GM18907 (cell line): ENCODE data around the gene CHST8.

Experiments
- ATAC-seq: cut with Tn5 transposase; IDR thresholded peaks from one replicate; pipeline ENCODE4 v1.9.1; 2021; ENCODE audit warnings: mild to moderate bottlenecking, moderate library complexity; ENCODE audit not compliant: unreplicated experiment

The CHST8 gene

GRCh38 chr19:33713194-33713593 is 91.4 kb downstream of the CHST8 start:
- ATAC-seq: no peak

- ATAC-seq: no peak
Observed at GRCh38 chr19:33714149-33714548, 92.4 kb downstream of the CHST8 start.

GRCh38 chr19:33715462-33715861 is 93.7 kb downstream of the CHST8 start:
- no peak for ATAC-seq

DNA sequence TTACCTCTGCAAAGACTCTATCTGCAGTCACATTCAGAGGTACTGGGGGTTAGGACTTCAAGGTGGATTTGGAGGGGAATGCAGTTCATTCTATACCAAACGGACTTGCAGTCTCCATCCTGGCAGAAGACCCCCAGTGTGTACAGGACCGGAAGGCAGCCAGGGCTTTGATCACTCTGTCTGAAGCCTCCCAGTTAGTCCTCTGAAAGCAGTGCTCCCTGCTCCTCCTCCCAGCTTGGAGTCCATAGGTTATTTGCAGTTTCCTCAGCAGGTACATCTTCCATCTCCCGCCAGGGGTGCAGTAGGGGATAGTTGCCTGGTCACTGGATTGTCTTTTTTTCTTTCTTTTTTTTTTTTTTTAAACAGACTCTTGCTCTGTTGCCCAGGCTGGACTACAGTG is 96.1 kb downstream of the CHST8 start:
- no peak for ATAC-seq

- ATAC-seq: no peak
Observed at GRCh38 chr19:33718651-33719254, 97.0 kb downstream of the CHST8 start.

GRCh38 chr19:33719366-33720154 is 97.8 kb downstream of the CHST8 start:
- no peak for ATAC-seq

- no peak for ATAC-seq
Observed at GRCh38 chr19:33720155-33720493, 98.4 kb downstream of the CHST8 start.

GRCh38 chr19:33720691-33721682 is 99.2 kb downstream of the CHST8 start:
- no peak for ATAC-seq

DNA sequence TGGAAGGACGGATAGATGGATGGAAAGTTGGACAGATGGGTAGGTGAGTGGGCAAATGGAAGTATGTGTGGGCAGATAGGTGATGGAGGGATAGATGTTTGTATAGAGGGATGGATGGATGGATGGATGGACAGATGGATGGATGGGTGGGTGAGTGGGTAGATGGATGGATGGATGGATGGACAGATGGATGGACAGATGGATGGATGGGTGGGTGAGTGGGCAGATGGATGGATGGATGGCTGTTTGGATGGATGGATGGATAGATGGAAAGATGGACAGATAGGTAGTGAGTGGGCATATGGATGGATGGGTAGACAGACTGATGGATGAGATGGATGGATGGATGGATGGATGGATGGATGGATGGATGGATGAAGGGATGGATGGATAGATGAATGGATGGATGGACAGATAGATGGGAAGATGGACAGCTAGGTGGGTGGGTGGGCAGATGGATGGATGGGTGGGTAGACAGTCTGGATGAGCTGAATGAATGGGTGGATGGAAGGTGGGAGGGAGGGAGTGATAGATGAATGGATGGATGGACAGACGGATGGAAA is 100.1 kb downstream of the CHST8 start:
- no peak for ATAC-seq

GRCh38 chr19:33722456-33723239 is 100.9 kb downstream of the CHST8 start:
- no peak for ATAC-seq

DNA sequence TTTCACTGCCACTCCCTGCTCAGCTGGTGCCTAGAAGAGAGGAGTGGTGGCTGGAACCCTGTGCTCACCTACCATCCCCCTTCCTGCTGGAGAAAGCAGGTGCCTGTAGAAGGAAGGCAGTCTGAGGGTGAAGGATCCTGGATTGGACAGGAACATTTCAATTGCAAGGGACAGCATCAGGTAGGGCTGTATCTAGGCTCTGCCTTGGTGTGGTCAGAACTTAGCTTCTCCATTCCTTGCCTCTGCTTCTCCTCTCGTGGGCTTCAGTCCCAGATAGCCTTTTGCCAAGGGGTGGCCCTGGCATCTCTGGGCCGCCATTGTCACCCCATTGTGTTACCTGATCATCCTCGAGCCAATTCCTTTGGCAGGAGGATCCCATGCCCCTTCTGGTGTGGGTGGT is 101.8 kb downstream of the CHST8 start:
- no peak for ATAC-seq

- ATAC-seq: no peak
Observed at GRCh38 chr19:33724021-33724720, 102.4 kb downstream of the CHST8 start.

DNA sequence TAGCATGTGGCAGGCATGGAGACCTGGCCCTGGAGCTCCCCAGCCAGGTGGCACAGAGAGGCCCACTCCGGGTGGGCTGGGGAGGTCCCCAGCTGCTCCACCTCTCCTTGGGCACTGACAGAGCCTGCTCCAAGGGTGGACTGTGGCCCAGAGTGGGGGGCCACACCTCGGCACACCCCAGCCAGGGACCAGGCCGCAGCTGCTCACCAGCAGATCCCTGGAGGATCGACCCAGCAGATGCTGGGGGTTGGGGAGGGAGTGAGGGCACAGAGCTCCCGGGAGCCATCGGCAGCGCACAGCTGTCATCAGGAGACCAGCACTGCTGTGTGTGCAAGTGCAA is 102.9 kb downstream of the CHST8 start:
- no peak for ATAC-seq

DNA sequence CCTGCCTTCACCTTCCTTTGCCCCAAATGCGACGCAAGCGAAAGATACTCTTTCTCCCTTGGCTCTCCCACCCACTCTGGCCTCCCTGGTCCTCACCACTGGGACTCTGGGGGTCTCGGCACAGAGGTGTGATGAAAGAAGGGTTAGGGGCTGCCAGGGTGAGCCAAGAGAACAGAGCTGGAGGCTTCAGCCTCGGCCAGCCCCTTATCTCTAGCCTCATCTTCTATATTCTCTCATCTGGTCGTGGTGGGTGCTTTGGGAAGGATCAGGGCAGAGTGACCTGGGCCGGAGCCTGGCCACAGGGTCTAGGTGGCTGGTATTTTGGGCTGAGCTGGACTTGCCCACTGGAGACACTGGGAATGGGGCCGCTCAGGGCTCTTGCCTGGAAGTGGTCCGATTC is 103.8 kb downstream of the CHST8 start:
- no peak for ATAC-seq

DNA sequence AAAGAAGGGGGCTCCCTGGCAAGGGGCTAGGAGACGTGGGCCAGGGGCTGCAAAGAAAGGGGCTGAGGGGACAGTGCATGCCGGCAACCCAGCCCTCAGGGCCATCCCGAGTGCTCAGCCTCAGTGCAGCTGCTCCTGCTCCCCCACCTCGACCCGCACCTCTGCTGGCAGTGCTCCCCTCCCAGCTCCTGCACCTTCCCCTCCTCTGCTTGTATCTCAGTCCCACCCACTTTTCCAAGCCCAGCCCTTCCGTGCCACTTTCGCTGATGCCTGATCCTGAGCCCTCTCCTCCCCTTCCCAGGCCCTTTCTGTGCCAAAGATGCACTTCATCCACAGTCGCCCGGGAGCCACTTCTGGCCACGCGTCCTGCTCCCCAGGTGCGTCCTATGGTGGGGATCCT is 105.0 kb downstream of the CHST8 start:
- ATAC-seq: no peak

DNA sequence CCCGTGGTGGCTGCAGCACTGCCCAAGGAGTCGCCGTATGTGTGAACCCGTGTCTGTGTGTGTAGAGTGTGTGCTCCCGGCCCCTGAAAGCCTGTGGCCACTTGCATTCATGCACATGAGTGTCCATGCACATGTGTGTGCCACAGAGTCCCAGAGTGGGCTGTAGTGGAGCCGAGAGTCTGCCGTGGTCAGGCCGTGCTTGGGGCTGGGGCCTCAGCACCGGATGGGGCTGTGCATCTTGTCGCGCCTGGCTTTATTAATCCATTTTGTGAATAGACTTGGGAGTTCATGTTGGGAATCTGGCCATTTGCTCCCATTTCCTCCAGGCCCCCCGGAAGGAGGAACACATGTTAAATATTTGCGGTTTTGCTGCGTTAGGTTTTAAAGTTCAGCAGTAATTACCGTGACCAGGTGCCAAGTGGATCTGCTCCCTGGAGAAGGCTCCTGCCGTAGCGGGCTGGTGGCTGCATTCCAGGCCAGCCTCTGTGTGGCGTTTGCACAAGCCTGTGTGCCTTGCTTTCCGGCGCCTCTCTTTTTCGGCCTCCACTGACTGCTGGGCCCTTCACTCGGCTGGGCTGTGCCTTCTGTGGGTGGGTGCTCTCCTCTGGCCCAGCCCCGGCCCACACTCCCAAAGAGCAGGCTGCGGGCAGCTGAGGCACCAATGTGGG is 105.7 kb downstream of the CHST8 start:
- ATAC-seq: no peak

- no peak for ATAC-seq
Observed at GRCh38 chr19:33728141-33728540, 106.4 kb downstream of the CHST8 start.

DNA sequence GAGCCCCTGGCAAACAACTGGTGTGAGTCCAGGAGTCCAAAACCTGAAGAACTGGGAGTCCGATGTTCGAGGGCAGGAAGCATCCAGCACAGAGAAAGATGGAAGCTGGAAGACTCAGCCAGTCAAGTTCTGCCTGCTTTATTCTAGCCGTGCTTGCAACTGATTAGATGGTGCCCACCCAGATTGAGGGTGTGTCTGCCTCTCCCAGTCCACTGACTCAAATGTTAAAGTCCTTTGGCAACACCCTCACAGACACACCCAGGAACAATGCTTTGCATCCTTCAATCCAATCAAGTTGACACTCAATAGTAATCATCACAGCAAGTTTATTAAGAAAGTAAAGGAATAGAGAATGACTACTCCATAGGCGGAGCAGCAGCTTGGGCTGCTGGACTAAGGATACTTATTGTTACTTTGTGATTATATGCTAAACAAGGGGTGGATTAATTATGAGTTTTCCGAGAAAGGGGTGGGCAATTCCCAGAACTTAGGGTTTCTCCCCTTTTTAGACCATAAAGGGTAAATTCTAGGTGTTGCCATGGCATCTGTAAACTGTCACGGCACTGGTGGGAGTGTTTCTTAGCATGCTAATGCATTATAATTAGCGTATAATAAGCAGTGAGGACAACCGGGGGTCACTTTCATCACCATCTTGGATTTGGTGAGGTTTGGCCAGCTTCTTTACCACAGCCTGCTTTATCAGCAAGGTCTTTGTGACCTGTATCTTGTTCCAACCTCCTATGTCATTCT is 109.3 kb downstream of the CHST8 start:
- ATAC-seq: no peak

DNA sequence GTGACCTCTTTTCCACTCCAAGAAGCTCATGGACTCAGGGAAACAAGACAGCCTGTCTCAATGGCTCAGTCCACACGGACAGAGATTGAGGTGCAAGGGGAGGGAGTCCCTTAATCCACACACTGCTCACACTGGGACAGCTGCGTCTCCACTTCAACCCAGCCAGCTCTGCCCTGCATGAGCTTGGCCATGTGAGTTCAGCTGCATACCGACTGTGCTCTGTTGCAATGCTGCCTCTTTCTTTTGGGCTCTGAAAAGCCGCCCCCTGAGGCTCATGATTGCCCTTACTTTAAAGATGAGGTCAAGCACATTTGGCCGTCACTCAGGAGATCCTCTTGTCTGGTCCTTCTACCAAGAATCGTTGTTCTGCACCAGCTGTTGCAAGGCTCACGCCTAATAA is 110.1 kb downstream of the CHST8 start:
- ATAC-seq: no peak
